Esophagus muscularis mucosa (tissue), 4 donors: ENCODE results near the gene HS1BP3. TPM values are rescaled to one million over a fixed set of nuclear protein-coding genes. Genes with fewer than 3 reads are reported as not detected.

Experiments used
- DNase-seq: peaks from one replicate; pipeline ENCODE4 v3.0.0-alpha.2; 2017; ENCODE audit errors: extremely low spot score
- H3K27ac ChIP-seq, 4 donors: fragments of 200-600 bp; sonication (generic); replicated peaks in 1 of 4; 1 replicate in 3 of 4; 2 replicates in 1 of 4; pipeline ENCODE4 v1.5.1; 2016 to 2019; ENCODE audit warnings: mild to moderate bottlenecking in 1 of 4
- H3K27me3 ChIP-seq, 4 donors: fragments of 200-600 bp; sonication (generic); one replicate each; pipeline versions ENCODE4 v1.5.1 to v1.6.0; 2016 to 2019
- H3K36me3 ChIP-seq, 4 donors: fragments of 200-600 bp; sonication (generic); one replicate each; pipeline ENCODE4 v1.5.1; 2016 to 2019
- H3K4me1 ChIP-seq, 4 donors: fragments of 200-600 bp; sonication (generic); one replicate each; pipeline ENCODE4 v1.5.1; 2016 to 2019
- H3K4me3 ChIP-seq, 4 donors: fragments of 200-600 bp; sonication (generic); 1 replicate in 2 of 4; 2 replicates in 2 of 4; pipeline ENCODE4 v1.5.1; 2016 to 2019; ENCODE audit warnings: mild to moderate bottlenecking in 4 of 4, moderate library complexity in 1 of 4
- H3K9me3 ChIP-seq, 4 donors: fragments of 200-600 bp; sonication (generic); 1 replicate in 3 of 4; 2 replicates in 1 of 4; pipeline ENCODE4 v1.5.1; 2016 to 2019
- EP300 ChIP-seq: sonication (generic); formaldehyde crosslinking; IDR thresholded peaks from one replicate; pipeline ENCODE4 v1.6.1; 2017; ENCODE audit warnings: antibody characterized with exemption
- POLR2A ChIP-seq: fragments of 450-650 bp; IDR thresholded peaks from one replicate; pipeline ENCODE4 v1.6.1; 2017; ENCODE audit warnings: antibody characterized with exemption, moderate library complexity, mild to moderate bottlenecking, low read depth
- POLR2AphosphoS5 ChIP-seq, 2 donors: sonication (generic); formaldehyde crosslinking; IDR thresholded peaks; one replicate each; pipeline ENCODE4 v1.6.1; 2017; ENCODE audit warnings: antibody characterized with exemption in 2 of 2
- WGBS: methylation state at CpG from one replicate; pipeline ENCODE4 v1.1.5; 2018; 5-methylcytosine and 5-hydroxymethylcytosine counted together
- intact Hi-C: fragments of 100-400 bp; cut with DNase I; formaldehyde crosslinking; loops from one replicate; pipeline ENCODE4 v1.15.1; 2023
- total RNA-seq, 4 donors: library from RNA; depleted of rRNA; stranded (reverse); fragments of >200 nt; gene quantifications; one replicate each; pipeline versions ENCODE4 v1.1.0 to v1.2.1, GENCODE V29; 2016
- TF ChIP-seq, protein P1 (sequence below), 3 experiments: fragments of 200-600 bp in 2 of 3; fragments of 450-650 bp in 1 of 3; sonication (generic) in 2 of 3; IDR thresholded peaks; one replicate each; pipeline ENCODE4 v1.5.1; 2017 to 2019; ENCODE audit warnings: antibody characterized with exemption in 3 of 3, mild to moderate bottlenecking in 2 of 3, moderate library complexity in 1 of 3

Gene HS1BP3
- total RNA-seq, 4 donors from 2014 or later = 42.6 to 95.6 (median 60.0) TPM

DNA sequence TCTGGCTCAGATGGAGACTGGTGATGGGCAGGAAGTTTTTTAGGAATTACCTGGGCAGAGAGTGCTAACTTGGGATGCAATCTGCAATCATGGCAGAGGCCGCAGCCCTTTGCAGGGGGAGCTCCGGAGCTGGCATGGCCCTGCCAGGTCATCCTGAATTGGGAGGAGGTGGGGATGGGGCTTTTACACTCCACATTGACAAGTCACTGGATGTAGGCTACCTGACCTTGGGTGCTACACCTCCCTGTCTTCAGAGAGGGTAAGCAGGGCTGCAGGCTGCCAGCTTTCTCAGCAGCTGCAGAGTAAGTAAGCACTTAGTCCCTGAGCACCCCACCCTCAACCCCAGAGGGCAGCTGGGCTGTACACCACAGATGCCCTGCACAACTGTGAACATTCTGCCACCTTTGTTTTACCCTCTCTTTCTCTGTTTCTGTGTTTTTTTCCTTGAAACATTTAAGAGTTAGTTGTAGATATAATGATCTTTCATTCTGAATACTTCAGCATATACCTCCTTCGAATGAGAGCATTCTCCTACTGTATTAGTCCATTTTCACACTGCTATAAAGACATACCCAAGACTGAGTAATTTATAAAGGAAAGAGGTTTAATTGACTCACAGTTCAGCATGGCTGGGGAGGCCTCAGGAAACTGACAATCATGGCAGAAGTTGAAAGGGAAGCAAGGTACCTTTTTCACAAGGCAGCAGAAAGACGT is 6.8 kb upstream of the HS1BP3 start:
- Histone ChIP-seq H3K9me3 (no peaks in the 10 kb centered on the region), H3K36me3 (no peaks in the 10 kb centered on the region), H3K4me1 (peaks cover 0 to 15% (median 13%) of the 10 kb centered on the region in 4 donors), H3K4me3 (no peak overlapping the region), H3K27me3 (peaks cover 0 to 22% (median 0%) of the 10 kb centered on the region in 4 donors), H3K27ac (no peak overlapping the region)
- TF ChIP-seq, protein P1, sequence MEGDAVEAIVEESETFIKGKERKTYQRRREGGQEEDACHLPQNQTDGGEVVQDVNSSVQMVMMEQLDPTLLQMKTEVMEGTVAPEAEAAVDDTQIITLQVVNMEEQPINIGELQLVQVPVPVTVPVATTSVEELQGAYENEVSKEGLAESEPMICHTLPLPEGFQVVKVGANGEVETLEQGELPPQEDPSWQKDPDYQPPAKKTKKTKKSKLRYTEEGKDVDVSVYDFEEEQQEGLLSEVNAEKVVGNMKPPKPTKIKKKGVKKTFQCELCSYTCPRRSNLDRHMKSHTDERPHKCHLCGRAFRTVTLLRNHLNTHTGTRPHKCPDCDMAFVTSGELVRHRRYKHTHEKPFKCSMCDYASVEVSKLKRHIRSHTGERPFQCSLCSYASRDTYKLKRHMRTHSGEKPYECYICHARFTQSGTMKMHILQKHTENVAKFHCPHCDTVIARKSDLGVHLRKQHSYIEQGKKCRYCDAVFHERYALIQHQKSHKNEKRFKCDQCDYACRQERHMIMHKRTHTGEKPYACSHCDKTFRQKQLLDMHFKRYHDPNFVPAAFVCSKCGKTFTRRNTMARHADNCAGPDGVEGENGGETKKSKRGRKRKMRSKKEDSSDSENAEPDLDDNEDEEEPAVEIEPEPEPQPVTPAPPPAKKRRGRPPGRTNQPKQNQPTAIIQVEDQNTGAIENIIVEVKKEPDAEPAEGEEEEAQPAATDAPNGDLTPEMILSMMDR (IDR thresholded peaks at IDR 0.05) = no peak
- TF ChIP-seq POLR2AphosphoS5 (IDR thresholded peaks at IDR 0.05) (no peak), EP300 (no peak), POLR2A (no peak)
- intact Hi-C loops = no loop called here
- 78% methylated on average over 4 of the region's 4 CpGs for WGBS
- DNase-seq = no peak

DNA sequence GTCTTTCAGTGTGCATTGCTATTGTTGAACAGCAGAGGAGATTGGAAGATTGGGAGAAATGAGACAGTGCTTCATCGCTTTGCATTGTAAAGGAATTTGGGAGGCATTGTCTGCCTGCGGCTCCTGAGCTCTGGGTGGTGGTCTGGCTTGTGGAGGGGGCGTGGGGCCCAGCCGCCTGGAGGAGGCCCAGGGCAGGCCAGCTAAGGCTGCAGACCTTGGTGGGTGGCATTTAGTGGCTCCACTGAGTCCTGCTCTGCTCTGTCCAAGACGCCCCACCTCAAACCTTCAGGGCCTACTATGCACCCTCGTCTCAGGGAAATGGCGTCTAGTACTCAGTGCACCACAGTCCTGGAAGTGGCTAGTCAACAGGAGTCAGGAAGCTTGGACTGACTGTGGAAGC is 5.7 kb upstream of the HS1BP3 start:
- Histone ChIP-seq H3K27me3 (peaks cover 0 to 11% (median 0%) of the 10 kb centered on the region in 4 donors), H3K36me3 (no peaks in the 10 kb centered on the region)

DNA sequence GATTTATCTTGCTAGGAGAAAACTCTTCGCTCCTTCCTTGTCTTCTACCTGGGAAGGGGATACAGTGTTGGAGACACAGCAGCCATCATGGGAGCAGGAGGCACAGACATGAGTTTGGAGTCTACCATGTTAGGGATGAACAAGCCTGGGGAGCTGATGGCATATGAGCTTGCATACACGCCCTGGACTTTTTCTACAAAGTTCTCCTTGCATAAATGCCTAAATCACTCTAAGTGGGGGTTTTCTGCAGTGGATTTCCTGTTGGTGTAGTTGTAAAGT is 3.6 kb upstream of the HS1BP3 start:
- Histone ChIP-seq H3K4me3 (no peak overlapping the region), H3K4me1 (peaks cover 13 to 32% (median 31%) of the 10 kb centered on the region in 4 donors), H3K27ac (no peak overlapping the region), H3K36me3 (no peaks in the 10 kb centered on the region), H3K9me3 (no peaks in the 10 kb centered on the region), H3K27me3 (no peaks in the 10 kb centered on the region)
- WGBS = 86% methylated on average over 2 of the region's 2 CpGs
- TF ChIP-seq, protein P1 (IDR thresholded peaks at IDR 0.05) = no peak
- TF ChIP-seq EP300 (no peak), POLR2AphosphoS5 (IDR thresholded peaks at IDR 0.05) (no peak), POLR2A (no peak)
- intact Hi-C loops = no loop called here
- no peak for DNase-seq

More for the DNA sequence above, 5.7 kb upstream of the HS1BP3 start:
- 90% methylated on average over 4 of the region's 7 CpGs for WGBS
- intact Hi-C loops = no loop called here
- Histone ChIP-seq H3K4me3 (no peak overlapping the region), H3K9me3 (no peaks in the 10 kb centered on the region), H3K4me1 (peaks cover 4 to 22% (median 20%) of the 10 kb centered on the region in 4 donors), H3K27ac (no peak overlapping the region)
- DNase-seq = no peak
- TF ChIP-seq EP300 (no peak), POLR2AphosphoS5 (IDR thresholded peaks at IDR 0.05) (no peak), POLR2A (no peak)
- TF ChIP-seq, protein P1 (IDR thresholded peaks at IDR 0.05) = no peak

DNA sequence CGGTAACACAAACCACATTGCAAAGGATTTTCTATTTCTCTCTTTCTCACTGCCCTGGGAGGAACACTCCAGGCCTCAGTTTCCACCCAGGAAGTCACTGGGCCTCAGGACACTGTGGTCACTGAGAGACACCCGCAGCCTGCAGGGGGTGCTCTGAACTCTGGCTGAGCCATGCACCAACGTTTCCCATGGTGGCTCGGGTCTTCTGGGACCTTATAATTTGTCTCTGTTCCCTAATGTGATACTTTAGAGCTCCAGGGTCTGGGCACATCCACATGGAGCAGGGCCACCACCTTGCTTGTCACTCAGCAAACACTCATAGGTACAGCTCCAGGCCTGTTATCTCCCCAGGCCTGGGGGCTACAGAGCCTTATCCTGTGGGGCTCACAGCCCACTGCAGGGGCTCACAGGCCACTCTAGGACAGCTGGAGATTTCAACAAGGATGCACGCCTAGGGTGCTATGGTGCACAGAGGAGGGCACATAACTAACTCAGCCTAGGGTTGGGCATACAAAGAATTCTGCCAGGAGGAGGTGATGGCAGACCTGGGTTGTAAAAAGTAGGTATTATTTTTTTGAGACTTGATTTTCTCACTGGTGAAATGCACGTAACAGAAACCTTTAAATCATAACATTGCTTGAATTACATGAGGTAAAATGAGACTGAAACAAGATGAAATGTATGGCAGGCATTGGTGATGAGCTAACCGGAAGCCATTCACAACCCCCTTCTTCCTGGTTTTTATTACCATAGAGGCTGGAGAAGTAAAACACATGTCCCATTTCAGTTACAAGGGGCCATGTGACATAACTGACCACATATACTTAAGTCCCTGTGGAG is 3.0 kb upstream of the HS1BP3 start:
- intact Hi-C loops = no loop called here
- H3K27ac ChIP-seq = no peak overlapping the region
- no peak overlapping the region for H3K4me3 ChIP-seq
- no peaks in the 10 kb centered on the region for H3K9me3 ChIP-seq
- WGBS = 84% methylated on average over 7 of the region's 7 CpGs
- TF ChIP-seq POLR2AphosphoS5 (IDR thresholded peaks at IDR 0.05) (no peak), EP300 (no peak), POLR2A (no peak)
- TF ChIP-seq, protein P1 (IDR thresholded peaks at IDR 0.05) = no peak
- peaks cover 18 to 34% (median 31%) of the 10 kb centered on the region in 4 donors for H3K4me1 ChIP-seq
- H3K27me3 ChIP-seq = no peaks in the 10 kb centered on the region
- H3K36me3 ChIP-seq = no peaks in the 10 kb centered on the region
- no peak for DNase-seq
